PFSK-1 (cell line): Measurements from ENCODE around the gene TMEM154.

Experiments used
- FOXP2 ChIP-seq: optimal IDR thresholded peaks from 2 replicates; pipeline ENCODE3; 2011; ENCODE audit warnings: borderline replicate concordance, control low read depth, inconsistent platforms; ENCODE audit not compliant: insufficient read depth; ENCODE audit errors: extremely low read length, extremely low read depth
- POLR2AphosphoS5 ChIP-seq: IDR thresholded peaks from 2 replicates; pipeline ENCODE4 v1.6.1; 2012; ENCODE audit warnings: low read depth, mild to moderate bottlenecking, control low read depth, low read length, moderate library complexity
- REST ChIP-seq, 2 experiments: IDR thresholded peaks; 2 replicates each; pipeline versions ENCODE4 v1.6.1 to v1.8.0; 2011 to 2012; ENCODE audit warnings: low read depth in 2 of 2, low read length in 2 of 2, control low read depth in 1 of 2, inconsistent platforms in 1 of 2, mild to moderate bottlenecking in 1 of 2, moderate library complexity in 1 of 2; ENCODE audit not compliant: insufficient read depth in 1 of 2
- SIN3A ChIP-seq: IDR thresholded peaks from 2 replicates; pipeline ENCODE4 v1.6.1; 2012; ENCODE audit warnings: mild to moderate bottlenecking, low read length, moderate library complexity, borderline replicate concordance; ENCODE audit not compliant: insufficient read depth
- TAF1 ChIP-seq: IDR thresholded peaks from 2 replicates; pipeline ENCODE4 v1.6.1; 2012; ENCODE audit warnings: low read length, control low read depth, borderline replicate concordance; ENCODE audit not compliant: insufficient read depth

TMEM154 gene

GRCh38 chr4:152689615-152690501, 10.1 kb upstream of the TMEM154 start:
- no peak for TF ChIP-seq TAF1
- TF ChIP-seq FOXP2, result no peak
- no peak for TF ChIP-seq REST (IDR thresholded peaks at IDR 0.05; ENCODE audit: insufficient read depth in 1 of 2, low read depth in 2 of 2, low read length in 2 of 2)

GRCh38 chr4:152687974-152688599, 8.3 kb upstream of the TMEM154 start:
- TF ChIP-seq TAF1, result no peak
- no peak for TF ChIP-seq SIN3A
- TF ChIP-seq POLR2AphosphoS5, result no peak
- no peak for TF ChIP-seq FOXP2
- no peak for TF ChIP-seq REST (IDR thresholded peaks at IDR 0.05; ENCODE audit: insufficient read depth in 1 of 2, low read depth in 2 of 2, low read length in 2 of 2)

- no peak for TF ChIP-seq TAF1
Observed at GRCh38 chr4:152686452-152687013, 6.7 kb upstream of the TMEM154 start.

- TF ChIP-seq TAF1, result no peak
- no peak for TF ChIP-seq POLR2AphosphoS5
- no peak for TF ChIP-seq REST (IDR thresholded peaks at IDR 0.05; ENCODE audit: insufficient read depth in 1 of 2, low read depth in 2 of 2, low read length in 2 of 2)
- TF ChIP-seq FOXP2, result no peak
- TF ChIP-seq SIN3A, result no peak
Observed at GRCh38 chr4:152684587-152684986, 4.8 kb upstream of the TMEM154 start.

GRCh38 chr4:152684007-152684406, 4.2 kb upstream of the TMEM154 start:
- TF ChIP-seq POLR2AphosphoS5, result no peak
- TF ChIP-seq SIN3A, result no peak
- no peak for TF ChIP-seq REST (IDR thresholded peaks at IDR 0.05; ENCODE audit: insufficient read depth in 1 of 2, low read depth in 2 of 2, low read length in 2 of 2)
- TF ChIP-seq FOXP2, result no peak
- TF ChIP-seq TAF1, result no peak
